ENCODE data around the gene OR51B2.

Gene OR51B2

DNA sequence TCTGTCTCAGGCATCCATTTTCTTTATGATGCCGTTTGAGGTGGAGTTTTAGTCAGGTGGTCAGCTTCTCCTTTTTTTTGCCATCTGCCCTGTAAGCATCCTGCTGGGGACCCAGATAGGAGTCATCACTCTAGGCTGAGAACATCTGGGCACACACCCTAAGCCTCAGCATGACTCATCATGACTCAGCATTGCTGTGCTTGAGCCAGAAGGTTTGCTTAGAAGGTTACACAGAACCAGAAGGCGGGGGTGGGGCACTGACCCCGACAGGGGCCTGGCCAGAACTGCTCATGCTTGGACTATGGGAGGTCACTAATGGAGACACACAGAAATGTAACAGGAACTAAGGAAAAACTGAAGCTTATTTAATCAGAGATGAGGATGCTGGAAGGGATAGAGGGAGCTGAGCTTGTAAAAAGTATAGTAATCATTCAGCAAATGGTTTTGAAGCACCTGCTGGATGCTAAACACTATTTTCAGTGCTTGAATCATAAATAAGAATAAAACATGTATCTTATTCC lies 43.5 kb downstream of the OR51B2 start:
- peak; percentile 28 for DNase-seq

GRCh38 chr11:5279471-5280090 lies 44.5 kb downstream of the OR51B2 start:
- no peak for DNase-seq

GRCh38 chr11:5277807-5278382 lies 46.2 kb downstream of the OR51B2 start:
- DNase-seq: no peak

DNA sequence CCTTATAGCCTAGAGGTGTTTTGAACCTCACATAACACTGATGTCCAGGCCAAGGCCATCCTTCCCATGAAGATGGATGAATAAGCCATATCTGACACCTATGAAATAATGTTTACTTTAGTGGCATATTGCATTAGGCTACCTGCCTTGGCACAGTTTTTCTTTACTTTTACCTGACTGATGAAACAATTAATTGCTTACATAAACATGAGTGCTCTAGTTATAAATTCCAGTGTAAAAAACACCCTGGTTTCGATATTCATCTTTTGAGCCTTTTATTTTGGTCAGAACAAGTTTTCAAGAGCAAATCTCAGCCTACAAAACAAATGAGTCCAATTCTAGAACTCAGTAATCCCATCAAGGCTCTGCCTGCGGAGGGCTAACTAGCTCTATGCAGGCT lies 47.4 kb downstream of the OR51B2 start:
- no peak for DNase-seq

- no peak for DNase-seq
Observed at GRCh38 chr11:5275369-5276110, 48.6 kb downstream of the OR51B2 start.

GRCh38 chr11:5274395-5274794 lies 49.7 kb downstream of the OR51B2 start:
- DNase-seq: no peak
